HepG2 (cell line): ENCODE data around the gene FMN2.

ENCODE experiments used
- CTCF ChIP-seq: sonication (generic); formaldehyde crosslinking; IDR thresholded peaks from 2 replicates; pipeline ENCODE4 v1.5.0; 2020; ENCODE audit warnings: mild to moderate bottlenecking, missing genetic modification reagents, moderate library complexity
- PAWR ChIP-seq: sonication (generic); formaldehyde crosslinking; IDR thresholded peaks from 2 replicates; pipeline ENCODE4 v1.4.0; 2020; ENCODE audit warnings: missing genetic modification reagents, mild to moderate bottlenecking, borderline replicate concordance
- PHF20 ChIP-seq: sonication (generic); formaldehyde crosslinking; IDR thresholded peaks from 2 replicates; pipeline ENCODE4 v1.5.0; 2020; ENCODE audit warnings: mild to moderate bottlenecking, missing genetic modification reagents
- RNF219 ChIP-seq: sonication (generic); formaldehyde crosslinking; IDR thresholded peaks from 2 replicates; pipeline ENCODE4 v1.5.0; 2020; ENCODE audit warnings: mild to moderate bottlenecking, missing genetic modification reagents
- ZFY ChIP-seq: sonication (generic); formaldehyde crosslinking; IDR thresholded peaks from 2 replicates; pipeline ENCODE4 v1.4.0; 2020; ENCODE audit warnings: missing genetic modification reagents
- ZNF44 ChIP-seq: sonication (generic); formaldehyde crosslinking; IDR thresholded peaks from 2 replicates; pipeline ENCODE4 v1.5.1; 2020; ENCODE audit warnings: mild to moderate bottlenecking, missing genetic modification reagents

GRCh38 chr1:240171907-240172306 lies 80.2 kb downstream of the FMN2 start:
- TF ChIP-seq CTCF (CRISPR knock-in tag): no peak
- no peak for TF ChIP-seq RNF219
- TF ChIP-seq PAWR (CRISPR knock-in tag): no peak
- TF ChIP-seq ZFY (CRISPR knock-in tag): no peak
- TF ChIP-seq ZNF44 (CRISPR knock-in tag): no peak
- TF ChIP-seq PHF20 (CRISPR knock-in tag): no peak
